GM12878 (cell line): ENCODE results near the gene REEP1. TPM values are rescaled to one million over a fixed set of nuclear protein-coding genes. Genes with fewer than 3 reads are reported as not detected.

ENCODE experiments used
- ATAC-seq: fragments of 200-7000 bp; cut with Tn5 transposase; 3 replicates; pipeline ENCODE4 v1.9.1; 2020; ENCODE audit warnings: mild to moderate bottlenecking, moderate library complexity
- BruUV-seq: library from RNA; stranded (reverse); fragments of 400-500 nt; replicated peaks from 2 replicates; lab custom pipeline; 2021; lab: Mats Ljungman, UMichigan
- CTCF ChIA-PET: fragments of 300-600 bp; sonication (Branson Sonifier 250); formaldehyde crosslinking; extraction: SDS; loops from one replicate; lab custom pipeline; 2021; ENCODE audit warnings: inconsistent platforms; lab: Yijun Ruan, JAX
- POLR2A ChIA-PET: fragments of 350-600 bp; formaldehyde crosslinking; extraction: SDS; loops from one replicate; lab custom pipeline; 2021; ENCODE audit warnings: inconsistent platforms; lab: Charles Lee
- RAD21 ChIA-PET: fragments of 300-600 bp; sonication (Branson Sonifier 250); formaldehyde crosslinking; loops from one replicate; lab custom pipeline; 2023; ENCODE audit warnings: antibody characterized with exemption; ENCODE audit not compliant: unreplicated experiment; lab: Charles Lee
- SMC1A ChIA-PET: fragments of 300-600 bp; sonication (Branson Sonifier 250); formaldehyde crosslinking; loops from one replicate; lab custom pipeline; 2023; ENCODE audit not compliant: unreplicated experiment, uncharacterized antibody; lab: Charles Lee
- DNase-seq: peaks from one replicate; pipeline ENCODE4 v3.0.0-alpha.2; 2011; ENCODE audit warnings: low read depth, low spot score
- FAIRE-seq: peaks from 3 replicates; lab custom pipeline; 2011; peaks lifted over from hg19 to GRCh38; lab: Jason Lieb, UNC
- H2AFZ ChIP-seq: 2 replicates; pipeline ENCODE4 v1.6.0; 2011; ENCODE audit warnings: low read depth, low read length, control low read depth; ENCODE audit not compliant: control insufficient read depth
- H3K27ac ChIP-seq: 2 replicates; pipeline ENCODE4 v1.5.1; 2011; ENCODE audit warnings: control low read depth; ENCODE audit not compliant: control insufficient read depth, insufficient read depth
- H3K27me3 ChIP-seq, 2 experiments: replicated peaks in 1 of 2; 2 replicates each; pipeline versions ENCODE4 v1.6.0 to v1.6.1; 2011; ENCODE audit warnings: low read length in 1 of 2; ENCODE audit not compliant: control insufficient read depth in 2 of 2, insufficient read depth in 2 of 2
- H3K36me3 ChIP-seq, 2 experiments: 2 replicates each; pipeline ENCODE4 v1.5.1; 2011; ENCODE audit warnings: low read length in 1 of 2; ENCODE audit not compliant: control insufficient read depth in 2 of 2, insufficient read depth in 2 of 2
- H3K4me1 ChIP-seq: 2 replicates; pipeline ENCODE4 v1.6.1; 2011; ENCODE audit warnings: mild to moderate bottlenecking, low read length, moderate library complexity, mixed read lengths; ENCODE audit not compliant: control insufficient read depth, insufficient read depth
- H3K4me2 ChIP-seq: 2 replicates; pipeline ENCODE4 v1.6.0; 2011; ENCODE audit warnings: control low read depth; ENCODE audit not compliant: control insufficient read depth, insufficient read depth
- H3K4me3 ChIP-seq: fragments of 200-600 bp; sonication (generic); 2 replicates; pipeline ENCODE4 v1.5.1; 2016
- H3K79me2 ChIP-seq: 2 replicates; pipeline ENCODE4 v1.6.0; 2011; ENCODE audit warnings: low read length; ENCODE audit not compliant: control insufficient read depth, insufficient read depth
- H3K9ac ChIP-seq: 2 replicates; pipeline ENCODE4 v1.8.0; 2011; ENCODE audit warnings: low read length, control low read depth, mixed read lengths; ENCODE audit not compliant: control insufficient read depth, insufficient read depth
- H3K9me3 ChIP-seq: replicated peaks from 3 replicates; pipeline ENCODE4 v1.5.1; 2011; ENCODE audit warnings: mild to moderate bottlenecking, low read length; ENCODE audit not compliant: control insufficient read depth, insufficient read depth
- H4K20me1 ChIP-seq: 2 replicates; pipeline ENCODE4 v1.6.0; 2011; ENCODE audit not compliant: control insufficient read depth, insufficient read depth
- BMI1 ChIP-seq: fragments of 450-650 bp; IDR thresholded peaks from 2 replicates; pipeline ENCODE4 v1.6.1; 2016; ENCODE audit warnings: mild to moderate bottlenecking, moderate library complexity, borderline replicate concordance
- BRCA1 ChIP-seq: IDR thresholded peaks from 2 replicates; pipeline ENCODE4 v1.6.1; 2011; ENCODE audit warnings: low read depth, low read length, improper control_type of control experiment
- CBFB ChIP-seq: IDR thresholded peaks from 2 replicates; pipeline ENCODE4 v1.6.1; 2016; ENCODE audit warnings: antibody characterized with exemption, low read depth
- CEBPB ChIP-seq, 2 experiments: fragments of 150-350 bp in 1 of 2; IDR thresholded peaks; 2 replicates each; pipeline ENCODE4 v1.6.1; 2012 to 2014; ENCODE audit warnings: low read depth in 2 of 2, low read length in 2 of 2, borderline replicate concordance in 1 of 2, inconsistent platforms in 1 of 2
- CHD1 ChIP-seq: IDR thresholded peaks from 2 replicates; pipeline ENCODE4 v1.6.1; 2012; ENCODE audit warnings: low read depth, low read length, improper control_type of control experiment
- MEF2B ChIP-seq: fragments of 450-650 bp; IDR thresholded peaks from 2 replicates; pipeline ENCODE4 v1.6.1; 2018; ENCODE audit warnings: mild to moderate bottlenecking, moderate library complexity; ENCODE audit not compliant: partially characterized antibody, poor library complexity, severe bottlenecking
- RBBP5 ChIP-seq: fragments of 200-600 bp; sonication (generic); conservative IDR thresholded peaks from 2 replicates; pipeline ENCODE4 v1.6.1; 2016
- RELA ChIP-seq: fragments of 450-650 bp; IDR thresholded peaks from 2 replicates; pipeline ENCODE4 v1.8.0; 2014; ENCODE audit warnings: borderline replicate concordance; ENCODE audit not compliant: partially characterized antibody
- SMAD1 ChIP-seq: fragments of 450-650 bp; IDR thresholded peaks from 2 replicates; pipeline ENCODE4 v1.6.1; 2018; ENCODE audit warnings: mild to moderate bottlenecking, low read depth; ENCODE audit not compliant: partially characterized antibody
- SMARCA5 ChIP-seq: fragments of 450-650 bp; IDR thresholded peaks from 2 replicates; pipeline ENCODE4 v1.6.1; 2017; ENCODE audit warnings: mild to moderate bottlenecking
- STAT3 ChIP-seq: IDR thresholded peaks from 2 replicates; pipeline ENCODE4 v1.6.1; 2011; ENCODE audit warnings: low read depth, low read length, improper control_type of control experiment
- TCF12 ChIP-seq: IDR thresholded peaks from 2 replicates; pipeline ENCODE4 v1.6.1; 2011; ENCODE audit warnings: low read depth, mild to moderate bottlenecking, low read length
- WGBS: methylation state at CpG from one replicate; pipeline ENCODE4 v1.1.6; 2016; ENCODE audit warnings: low lambda C conversion rate; ENCODE audit not compliant: insufficient replicate concordance, insufficient coverage; ENCODE audit errors: missing lambda C conversion rate; 5-methylcytosine and 5-hydroxymethylcytosine counted together
- in situ Hi-C: fragments of 300-500 bp; cut with MboI; formaldehyde crosslinking; loops from 9 replicates; pipeline ENCODE4 v1.14.3; 2018; ENCODE audit warnings: mixed read lengths
- intact Hi-C: fragments of 100-400 bp; cut with micrococcal nuclease; formaldehyde crosslinking; loops from one replicate; pipeline ENCODE4 v1.14.2; 2022; ENCODE audit not compliant: unreplicated experiment
- polyA plus RNA-seq, 11 experiments: library from polyadenylated mRNA; depleted of rRNA in 4 of 11; unstranded in 6 of 11; stranded (reverse) in 5 of 11; fragments of >200 nt; fragmentation: Nextera tagmentation in 4 of 11; fragmentation: Illumina TruSeq in 1 of 11; extraction: Ambion mirVana in 4 of 11; extraction: Trizol in 1 of 11; gene quantifications; 1 replicate in 1 of 11; 2 replicates in 10 of 11; pipeline versions ENCODE4 v1.2.1 to v1.2.3, GENCODE V29; 2011 to 2016; ENCODE audit warnings: inconsistent platforms in 2 of 11, missing spikeins in 2 of 11, low read depth in 1 of 11
- total RNA-seq, 4 experiments: library from RNA; depleted of rRNA in 3 of 4; stranded (reverse); fragments of >200 nt in 3 of 4; fragmentation: Illumina TruSeq in 1 of 4; extraction: Trizol in 1 of 4; gene quantifications; 2 replicates each; pipeline versions ENCODE4 v1.2.1 to v1.2.3, GENCODE V29; 2013 to 2021
- TF ChIP-seq, protein P1 (sequence below): IDR thresholded peaks from 2 replicates; pipeline ENCODE4 v1.6.1; 2011; ENCODE audit warnings: mild to moderate bottlenecking, low read depth, low read length, moderate library complexity; ENCODE audit not compliant: insufficient replicate concordance
- TF ChIP-seq, protein P2 (sequence below): fragments of 450-650 bp; formaldehyde crosslinking; IDR thresholded peaks from 2 replicates; pipeline ENCODE4 v1.5.0; 2022; ENCODE audit warnings: mild to moderate bottlenecking, missing genetic modification characterization
- TF ChIP-seq, protein P3 (sequence below): fragments of 150-350 bp; IDR thresholded peaks from 2 replicates; pipeline ENCODE4 v1.6.1; 2016; ENCODE audit warnings: low read depth, low read length
- TF ChIP-seq, protein P4 (sequence below): fragments of 450-650 bp; IDR thresholded peaks from 2 replicates; pipeline ENCODE4 v1.6.1; 2016; ENCODE audit warnings: mild to moderate bottlenecking

Gene REEP1
- total and polyA plus RNA-seq, 10 of the 15 experiments (the other 5 are each of a cell fraction or from before 2014, with no cell fraction given), result 0.02 to 0.30 (median 0.09) TPM; not detected in 1

DNA sequence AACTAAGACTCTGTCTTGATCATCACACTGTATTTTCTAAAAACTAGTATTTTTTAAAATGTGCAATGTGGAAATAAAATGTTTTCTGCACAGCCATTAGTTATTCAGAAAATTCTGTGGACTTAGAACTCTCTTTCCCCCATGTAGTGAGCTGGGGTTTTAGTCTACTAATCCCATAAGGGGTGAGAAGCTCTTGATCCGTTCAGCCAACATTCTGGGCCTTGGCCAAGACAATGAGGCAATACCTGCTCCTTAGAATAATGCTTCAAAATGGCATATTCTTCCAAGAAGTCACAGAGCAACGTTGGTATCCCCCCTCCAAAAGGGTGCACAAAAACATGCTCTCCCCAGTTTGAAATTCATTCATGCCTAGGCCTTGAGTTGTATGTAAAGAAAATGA lies 4.0 kb downstream of the REEP1 start:
- in situ Hi-C loops, result no loop called here
- ChIA-PET RAD21 (interaction anchor here (0.9 kb wide), 1 partner anchor 113 kb away, joined by 4 read pairs; no protein-coding TSS in a partner anchor), SMC1A (interaction anchor here (1.8 to 2.1 kb wide), 2 partner anchors 23 to 112 kb away, joined by 4 to 5 read pairs; no protein-coding TSS in a partner anchor), CTCF (interaction anchor here (1.7 kb wide), 1 partner anchor 112 kb away, joined by 10 read pairs; no protein-coding TSS in a partner anchor), POLR2A (no interaction called here)
- peaks cover 14 to 20% of the 10 kb centered on the region in 2 experiments for H3K27me3 ChIP-seq
- intact Hi-C loops, result no loop called here
- WGBS, result 0% methylated on average over 2 of the region's 2 CpGs
- no TSS peak for BruUV-seq
- no peaks in the 10 kb centered on the region for H3K9me3 ChIP-seq
- no peaks in the 10 kb centered on the region for H3K79me2 ChIP-seq
- no peak overlapping the region for H3K9ac ChIP-seq
- H3K27ac ChIP-seq, result no peak overlapping the region
- H3K4me1 ChIP-seq, result no peaks in the 10 kb centered on the region
- no peak for FAIRE-seq
- H3K36me3 ChIP-seq, result no peaks in the 10 kb centered on the region
- H4K20me1 ChIP-seq, result no peaks in the 10 kb centered on the region; the same call in 1 of the 2 replicates
- no peak overlapping the region for H3K4me2 ChIP-seq
- DNase-seq, result no peak
- no peak overlapping the region for H3K4me3 ChIP-seq
- no peak overlapping the region for H2AFZ ChIP-seq
- ATAC-seq, result no peak
- TF ChIP-seq, protein P1, sequence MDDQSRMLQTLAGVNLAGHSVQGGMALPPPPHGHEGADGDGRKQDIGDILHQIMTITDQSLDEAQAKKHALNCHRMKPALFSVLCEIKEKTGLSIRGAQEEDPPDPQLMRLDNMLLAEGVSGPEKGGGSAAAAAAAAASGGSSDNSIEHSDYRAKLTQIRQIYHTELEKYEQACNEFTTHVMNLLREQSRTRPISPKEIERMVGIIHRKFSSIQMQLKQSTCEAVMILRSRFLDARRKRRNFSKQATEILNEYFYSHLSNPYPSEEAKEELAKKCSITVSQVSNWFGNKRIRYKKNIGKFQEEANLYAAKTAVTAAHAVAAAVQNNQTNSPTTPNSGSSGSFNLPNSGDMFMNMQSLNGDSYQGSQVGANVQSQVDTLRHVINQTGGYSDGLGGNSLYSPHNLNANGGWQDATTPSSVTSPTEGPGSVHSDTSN, result no peak
- TF ChIP-seq BRCA1 (no peak), TCF12 (no peak), MEF2B (no peak), CBFB (no peak), STAT3 (no peak), RELA (no peak), CHD1 (no peak), RBBP5 (no peak), BMI1 (no peak), CEBPB (IDR thresholded peaks at IDR 0.05; ENCODE audit: borderline replicate concordance in 1 of 2, low read depth in 2 of 2, low read length in 2 of 2) (no peak), SMAD1 (no peak), SMARCA5 (no peak)
- TF ChIP-seq, protein P2, sequence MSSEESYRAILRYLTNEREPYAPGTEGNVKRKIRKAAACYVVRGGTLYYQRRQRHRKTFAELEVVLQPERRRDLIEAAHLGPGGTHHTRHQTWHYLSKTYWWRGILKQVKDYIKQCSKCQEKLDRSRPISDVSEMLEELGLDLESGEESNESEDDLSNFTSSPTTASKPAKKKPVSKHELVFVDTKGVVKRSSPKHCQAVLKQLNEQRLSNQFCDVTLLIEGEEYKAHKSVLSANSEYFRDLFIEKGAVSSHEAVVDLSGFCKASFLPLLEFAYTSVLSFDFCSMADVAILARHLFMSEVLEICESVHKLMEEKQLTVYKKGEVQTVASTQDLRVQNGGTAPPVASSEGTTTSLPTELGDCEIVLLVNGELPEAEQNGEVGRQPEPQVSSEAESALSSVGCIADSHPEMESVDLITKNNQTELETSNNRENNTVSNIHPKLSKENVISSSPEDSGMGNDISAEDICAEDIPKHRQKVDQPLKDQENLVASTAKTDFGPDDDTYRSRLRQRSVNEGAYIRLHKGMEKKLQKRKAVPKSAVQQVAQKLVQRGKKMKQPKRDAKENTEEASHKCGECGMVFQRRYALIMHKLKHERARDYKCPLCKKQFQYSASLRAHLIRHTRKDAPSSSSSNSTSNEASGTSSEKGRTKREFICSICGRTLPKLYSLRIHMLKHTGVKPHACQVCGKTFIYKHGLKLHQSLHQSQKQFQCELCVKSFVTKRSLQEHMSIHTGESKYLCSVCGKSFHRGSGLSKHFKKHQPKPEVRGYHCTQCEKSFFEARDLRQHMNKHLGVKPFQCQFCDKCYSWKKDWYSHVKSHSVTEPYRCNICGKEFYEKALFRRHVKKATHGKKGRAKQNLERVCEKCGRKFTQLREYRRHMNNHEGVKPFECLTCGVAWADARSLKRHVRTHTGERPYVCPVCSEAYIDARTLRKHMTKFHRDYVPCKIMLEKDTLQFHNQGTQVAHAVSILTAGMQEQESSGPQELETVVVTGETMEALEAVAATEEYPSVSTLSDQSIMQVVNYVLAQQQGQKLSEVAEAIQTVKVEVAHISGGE (CRISPR knock-in tag), result no peak
- TF ChIP-seq, protein P3, sequence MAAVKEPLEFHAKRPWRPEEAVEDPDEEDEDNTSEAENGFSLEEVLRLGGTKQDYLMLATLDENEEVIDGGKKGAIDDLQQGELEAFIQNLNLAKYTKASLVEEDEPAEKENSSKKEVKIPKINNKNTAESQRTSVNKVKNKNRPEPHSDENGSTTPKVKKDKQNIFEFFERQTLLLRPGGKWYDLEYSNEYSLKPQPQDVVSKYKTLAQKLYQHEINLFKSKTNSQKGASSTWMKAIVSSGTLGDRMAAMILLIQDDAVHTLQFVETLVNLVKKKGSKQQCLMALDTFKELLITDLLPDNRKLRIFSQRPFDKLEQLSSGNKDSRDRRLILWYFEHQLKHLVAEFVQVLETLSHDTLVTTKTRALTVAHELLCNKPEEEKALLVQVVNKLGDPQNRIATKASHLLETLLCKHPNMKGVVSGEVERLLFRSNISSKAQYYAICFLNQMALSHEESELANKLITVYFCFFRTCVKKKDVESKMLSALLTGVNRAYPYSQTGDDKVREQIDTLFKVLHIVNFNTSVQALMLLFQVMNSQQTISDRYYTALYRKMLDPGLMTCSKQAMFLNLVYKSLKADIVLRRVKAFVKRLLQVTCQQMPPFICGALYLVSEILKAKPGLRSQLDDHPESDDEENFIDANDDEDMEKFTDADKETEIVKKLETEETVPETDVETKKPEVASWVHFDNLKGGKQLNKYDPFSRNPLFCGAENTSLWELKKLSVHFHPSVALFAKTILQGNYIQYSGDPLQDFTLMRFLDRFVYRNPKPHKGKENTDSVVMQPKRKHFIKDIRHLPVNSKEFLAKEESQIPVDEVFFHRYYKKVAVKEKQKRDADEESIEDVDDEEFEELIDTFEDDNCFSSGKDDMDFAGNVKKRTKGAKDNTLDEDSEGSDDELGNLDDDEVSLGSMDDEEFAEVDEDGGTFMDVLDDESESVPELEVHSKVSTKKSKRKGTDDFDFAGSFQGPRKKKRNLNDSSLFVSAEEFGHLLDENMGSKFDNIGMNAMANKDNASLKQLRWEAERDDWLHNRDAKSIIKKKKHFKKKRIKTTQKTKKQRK, result no peak
- TF ChIP-seq, protein P4, sequence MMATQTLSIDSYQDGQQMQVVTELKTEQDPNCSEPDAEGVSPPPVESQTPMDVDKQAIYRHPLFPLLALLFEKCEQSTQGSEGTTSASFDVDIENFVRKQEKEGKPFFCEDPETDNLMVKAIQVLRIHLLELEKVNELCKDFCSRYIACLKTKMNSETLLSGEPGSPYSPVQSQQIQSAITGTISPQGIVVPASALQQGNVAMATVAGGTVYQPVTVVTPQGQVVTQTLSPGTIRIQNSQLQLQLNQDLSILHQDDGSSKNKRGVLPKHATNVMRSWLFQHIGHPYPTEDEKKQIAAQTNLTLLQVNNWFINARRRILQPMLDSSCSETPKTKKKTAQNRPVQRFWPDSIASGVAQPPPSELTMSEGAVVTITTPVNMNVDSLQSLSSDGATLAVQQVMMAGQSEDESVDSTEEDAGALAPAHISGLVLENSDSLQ, result no peak
